Activated naive CD4-positive, alpha-beta T cell treated with Interleukin-2 at 50 U/mL for 16 hours (primary cell): Measurements from ENCODE around the gene RASSF4.
"Not testable (repeated sequence)": the region's sequence is repeated elsewhere in the genome, so short reads cannot be mapped to it uniquely, and the experiment has no call there.

ENCODE experiments used
- DNase-seq: peaks from one replicate; pipeline ENCODE4 v3.0.0-alpha.2; 2020

The RASSF4 gene

DNA sequence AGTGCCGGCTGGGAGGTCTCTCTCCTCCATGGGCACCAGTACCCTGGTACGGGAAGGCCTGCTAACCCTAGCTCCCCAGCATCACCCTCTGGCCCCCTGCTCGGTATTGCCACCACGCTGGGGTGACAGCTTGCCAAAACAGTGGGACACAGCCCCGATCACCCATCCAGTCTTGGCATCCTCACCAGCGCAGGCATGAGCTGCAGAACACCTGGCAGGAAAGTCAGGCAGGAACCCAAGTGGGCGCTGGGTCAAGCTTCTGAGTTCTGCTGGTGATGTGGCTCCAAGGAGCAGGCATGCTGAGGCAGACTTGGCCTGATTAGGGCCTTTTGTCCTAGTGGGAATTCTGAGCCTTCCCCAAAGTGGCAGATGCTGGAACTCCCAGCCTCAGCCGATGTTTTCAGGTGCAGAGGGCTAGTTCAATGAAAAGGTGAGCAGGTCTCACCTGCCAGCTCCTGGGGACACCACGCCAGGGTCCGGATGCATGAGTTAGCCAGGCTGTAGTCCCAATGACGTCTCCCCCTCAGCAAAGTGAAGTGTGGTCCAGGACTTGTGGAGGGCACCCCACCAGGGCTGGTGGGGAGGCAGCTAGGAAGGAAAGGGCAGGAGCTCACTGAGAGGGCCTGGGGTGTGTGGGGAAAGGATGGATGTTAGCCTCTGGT lies 32.6 kb downstream of the RASSF4 start:
- no peak for DNase-seq

DNA sequence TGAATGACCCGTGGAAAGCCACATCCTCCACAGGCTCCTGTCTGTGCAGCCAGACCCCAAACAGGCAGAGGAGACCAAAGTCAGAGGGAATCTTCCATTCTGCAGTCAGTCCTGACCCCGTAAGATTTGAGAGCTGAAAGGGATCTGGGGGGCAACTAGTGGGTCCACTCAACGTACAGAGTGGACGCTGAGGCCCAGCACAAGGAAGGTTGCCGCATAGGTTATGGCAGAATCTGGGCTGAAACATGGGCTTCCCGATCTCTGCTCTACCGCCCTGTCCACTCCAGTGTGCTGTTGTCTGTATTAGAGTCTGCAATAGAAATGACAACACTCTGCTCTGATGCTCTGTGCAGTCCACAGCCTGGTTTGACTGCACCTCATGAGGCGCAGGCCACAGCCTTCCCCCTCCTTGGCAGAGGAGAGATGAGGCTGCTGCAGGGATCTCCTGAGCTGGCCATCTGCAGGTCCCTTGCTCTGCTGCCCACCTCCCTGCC lies 33.2 kb downstream of the RASSF4 start:
- DNase-seq, result no peak

DNA sequence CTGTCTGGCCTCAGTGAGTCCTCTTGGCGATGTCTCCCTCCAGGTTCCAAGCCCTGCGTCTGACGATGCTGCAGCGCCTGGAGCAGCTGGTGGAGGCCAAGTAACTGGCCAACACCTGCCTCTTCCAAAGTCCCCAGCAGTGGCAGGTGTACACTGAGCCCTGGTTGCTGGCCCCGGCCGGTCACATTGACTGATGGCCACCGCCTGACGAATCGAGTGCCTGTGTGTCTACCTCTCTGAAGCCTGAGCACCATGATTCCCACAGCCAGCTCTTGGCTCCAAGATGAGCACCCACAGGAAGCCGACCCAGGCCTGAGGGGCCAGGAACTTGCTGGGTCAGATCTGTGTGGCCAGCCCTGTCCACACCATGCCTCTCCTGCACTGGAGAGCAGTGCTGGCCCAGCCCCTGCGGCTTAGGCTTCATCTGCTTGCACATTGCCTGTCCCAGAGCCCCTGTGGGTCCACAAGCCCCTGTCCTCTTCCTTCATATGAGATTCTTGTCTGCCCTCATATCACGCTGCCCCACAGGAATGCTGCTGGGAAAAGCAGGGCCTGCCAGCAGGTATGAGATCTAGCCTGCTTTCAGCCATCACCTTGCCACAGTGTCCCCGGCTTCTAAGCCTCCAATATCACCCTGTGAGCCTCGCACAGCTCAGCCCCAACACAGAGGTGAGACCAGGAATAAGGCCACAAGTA lies 33.8 kb downstream of the RASSF4 start:
- no peak for DNase-seq

DNA sequence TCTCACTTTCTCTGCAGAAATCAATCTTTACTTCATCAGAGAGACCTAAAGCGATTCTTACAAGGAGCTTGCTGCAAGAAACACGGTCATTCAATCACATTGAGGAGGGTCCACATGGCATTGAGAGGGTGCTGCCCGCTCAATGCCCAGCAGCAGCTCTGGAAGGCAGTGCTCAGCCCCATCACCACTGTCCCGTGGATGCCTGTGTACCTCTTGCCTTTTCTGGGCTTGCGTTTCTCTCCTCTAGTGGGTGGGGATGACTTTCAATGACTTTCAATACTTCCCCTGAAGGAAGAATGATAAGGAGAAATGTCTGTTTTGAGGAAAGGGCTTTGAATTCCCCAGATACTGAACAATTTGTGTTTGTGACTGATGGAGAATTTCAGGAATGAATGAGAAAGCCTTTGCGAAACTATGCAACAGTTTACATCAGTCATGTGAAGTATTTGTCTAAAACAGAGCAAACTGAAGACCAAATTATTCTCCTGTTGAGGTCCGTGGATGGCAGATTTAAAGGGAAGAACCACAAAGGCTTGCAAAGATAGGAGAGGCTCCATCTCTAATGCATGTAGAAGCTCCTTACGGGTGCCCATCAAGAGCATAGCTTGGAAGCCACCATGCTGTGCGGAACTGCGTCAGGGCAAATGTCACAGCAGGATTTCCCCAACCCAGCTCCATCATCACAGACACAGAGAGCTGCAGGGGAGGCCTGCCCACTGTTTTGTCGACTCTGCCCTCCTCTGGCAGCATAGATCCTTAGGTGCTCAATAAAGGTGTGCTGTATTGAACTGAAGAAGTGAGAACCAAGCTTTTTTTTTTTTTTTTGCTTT lies 34.5 kb downstream of the RASSF4 start:
- DNase-seq, result no peak

DNA sequence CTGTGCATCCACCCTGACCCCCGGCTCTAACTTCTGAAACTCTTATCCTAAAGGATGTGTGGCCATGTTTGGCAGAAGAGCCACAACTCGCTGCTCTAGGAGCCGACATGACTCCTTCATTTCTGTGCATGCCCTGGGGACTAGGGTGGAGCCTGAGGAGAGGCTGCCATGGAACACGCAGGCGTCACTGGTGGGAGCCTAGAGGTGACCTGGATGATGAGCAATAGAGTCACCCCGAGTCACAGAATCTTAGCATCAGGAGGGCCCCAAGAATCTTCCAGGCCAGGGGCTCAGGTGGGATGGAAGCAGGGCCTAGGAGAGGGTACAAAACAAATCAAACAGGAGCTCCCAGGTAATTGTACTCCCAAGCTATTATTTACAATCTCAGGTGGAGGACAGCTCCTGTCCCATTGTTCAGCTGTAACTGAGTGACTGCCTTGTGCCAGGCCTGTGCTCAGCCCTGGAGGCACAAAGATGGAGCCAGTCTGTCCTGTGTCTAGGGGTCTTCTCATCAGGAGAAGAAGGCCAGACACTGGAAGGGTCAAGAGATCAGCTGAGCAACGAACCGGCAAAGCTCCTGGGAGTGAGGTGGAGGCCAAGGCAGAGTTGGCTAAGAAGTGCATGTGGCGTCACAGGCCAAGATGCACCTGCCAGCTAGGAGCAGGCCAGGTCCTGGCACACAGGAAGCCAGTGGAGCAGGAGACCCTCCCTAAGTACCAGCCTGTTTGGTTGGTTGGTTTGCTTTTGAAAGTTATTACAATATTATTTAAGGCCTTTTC lies 35.3 kb downstream of the RASSF4 start:
- no peak for DNase-seq

DNA sequence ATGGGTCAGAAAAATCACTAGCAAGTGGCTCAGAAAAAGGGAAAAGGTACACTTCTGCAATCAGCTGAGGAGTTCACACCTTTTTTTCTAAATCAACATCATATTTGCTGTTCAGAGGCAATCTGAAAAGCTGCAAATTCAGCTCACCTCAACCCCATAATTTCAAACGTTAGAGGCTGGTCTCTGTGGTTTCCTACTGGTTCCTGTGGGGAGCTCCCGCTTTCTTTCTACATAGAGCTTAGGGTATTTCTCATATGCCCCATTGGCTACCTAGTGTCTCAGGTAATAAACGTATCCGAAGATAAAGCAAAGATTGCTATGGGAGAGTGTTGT lies 35.9 kb downstream of the RASSF4 start:
- no peak for DNase-seq

DNA sequence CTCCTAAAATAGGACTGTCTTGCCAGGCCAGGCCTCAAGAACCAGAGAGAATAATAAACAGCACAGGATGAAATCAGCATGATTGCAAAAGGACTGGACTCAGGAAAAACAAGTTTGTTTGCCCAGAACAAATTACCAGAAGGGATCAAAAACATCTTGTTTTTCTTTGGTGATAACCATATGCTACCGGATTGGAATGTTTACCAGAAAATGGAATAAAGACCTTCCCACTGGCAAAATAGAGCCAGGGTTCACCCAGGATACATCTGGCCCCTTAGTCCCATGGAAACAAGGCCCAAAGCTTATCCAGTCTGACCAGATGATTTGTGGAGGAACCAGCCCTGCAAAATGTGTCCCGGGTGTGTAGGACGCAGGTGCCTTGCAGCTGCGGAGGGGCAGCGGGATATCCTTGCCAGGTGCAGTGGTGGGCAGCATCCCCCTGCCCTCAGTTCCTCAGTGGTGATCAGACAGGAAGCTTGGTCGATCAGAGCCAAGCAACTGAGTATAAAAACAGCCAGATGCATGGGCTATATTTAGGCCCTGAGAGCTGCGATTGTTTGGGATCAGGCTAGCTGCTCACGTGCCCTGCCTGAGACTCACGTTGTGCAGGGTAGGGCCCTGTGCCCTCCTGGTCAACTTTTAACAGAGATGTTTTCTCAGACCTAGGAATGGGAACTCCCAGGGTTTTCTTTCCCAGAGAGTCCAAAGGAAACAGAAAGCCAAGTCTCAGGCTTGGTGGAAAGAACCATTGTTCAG lies 36.5 kb downstream of the RASSF4 start:
- no peak for DNase-seq

DNA sequence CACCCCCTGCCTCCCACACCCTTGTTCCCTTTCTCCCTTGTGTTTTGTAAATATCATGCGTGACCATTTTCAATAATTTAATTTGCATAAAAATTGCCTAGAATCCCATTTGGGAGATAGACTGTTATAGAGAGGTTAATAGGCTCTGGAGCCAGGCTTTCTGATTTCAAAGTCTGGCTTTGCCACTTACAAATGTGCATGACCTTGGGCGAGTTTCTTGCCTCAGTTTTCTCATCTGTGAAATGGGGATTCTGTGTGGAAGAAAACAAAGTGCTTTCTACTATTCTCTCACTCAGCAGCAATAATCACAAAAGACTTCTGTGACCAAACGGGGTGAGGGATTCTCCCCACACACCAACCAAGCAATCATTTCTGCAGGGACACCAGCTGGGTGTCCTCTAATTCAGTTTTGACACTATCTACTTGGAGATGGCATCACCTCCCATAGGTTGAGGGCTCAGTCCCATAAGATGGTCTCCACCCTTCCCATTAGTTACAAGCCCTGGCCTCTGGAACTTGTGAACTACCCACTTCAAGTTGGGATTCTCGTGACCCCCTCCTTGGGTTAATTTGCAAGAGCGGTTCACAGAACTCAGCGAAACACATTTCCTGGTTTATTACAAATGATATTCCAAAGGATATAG lies 37.6 kb downstream of the RASSF4 start:
- no peak for DNase-seq

DNA sequence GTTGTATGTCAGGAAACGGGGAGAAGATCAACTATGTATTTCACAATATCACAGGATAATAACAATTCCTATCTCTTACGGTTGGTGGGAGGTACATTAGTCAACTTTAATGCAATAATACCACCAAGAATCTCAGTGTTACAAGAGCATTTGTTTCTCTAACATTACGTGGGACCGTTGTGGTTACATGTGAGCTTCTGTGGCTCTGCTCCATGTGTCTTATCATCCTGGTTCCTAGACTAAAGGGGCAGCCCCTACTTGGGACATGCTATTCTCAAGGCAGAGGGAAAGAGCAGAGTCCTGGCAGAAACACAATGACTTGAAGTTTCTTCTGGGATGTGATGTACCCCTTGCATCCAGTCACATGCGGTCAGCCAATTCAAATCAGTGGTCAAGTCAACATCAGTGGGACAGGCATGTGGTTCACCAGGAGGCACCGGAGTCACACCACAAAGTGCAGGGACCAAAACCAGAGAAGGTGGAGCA lies 38.6 kb downstream of the RASSF4 start:
- no peak for DNase-seq

DNA sequence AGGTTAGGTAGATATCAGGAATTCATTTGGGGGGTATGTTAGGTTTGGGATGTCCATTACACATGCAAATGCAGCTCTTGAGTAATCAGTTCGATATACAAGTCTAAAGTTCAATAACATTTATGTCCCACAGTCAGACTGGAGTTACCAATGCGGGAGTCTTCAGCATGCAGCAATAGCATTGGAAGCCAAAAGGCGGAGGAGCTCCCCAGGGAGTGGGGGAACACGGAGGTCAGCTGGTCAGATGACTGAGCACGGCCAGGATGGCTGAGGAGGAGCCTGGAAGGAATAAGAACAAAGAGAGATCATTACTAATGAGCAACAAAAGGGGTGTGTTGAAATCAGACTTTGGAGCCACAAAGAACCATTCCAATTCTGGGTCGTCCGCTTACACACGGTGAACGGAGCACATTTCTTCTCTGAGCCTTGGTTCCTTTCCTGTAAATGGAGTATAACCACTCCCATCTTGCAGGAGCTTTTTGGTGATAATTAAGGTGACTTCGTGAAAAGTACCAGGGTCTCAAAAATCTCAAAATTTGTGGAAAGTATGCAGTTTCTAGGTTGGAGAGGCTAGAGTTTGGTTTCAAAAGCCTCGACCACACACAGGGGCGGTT lies 40.6 kb downstream of the RASSF4 start:
- no peak for DNase-seq

DNA sequence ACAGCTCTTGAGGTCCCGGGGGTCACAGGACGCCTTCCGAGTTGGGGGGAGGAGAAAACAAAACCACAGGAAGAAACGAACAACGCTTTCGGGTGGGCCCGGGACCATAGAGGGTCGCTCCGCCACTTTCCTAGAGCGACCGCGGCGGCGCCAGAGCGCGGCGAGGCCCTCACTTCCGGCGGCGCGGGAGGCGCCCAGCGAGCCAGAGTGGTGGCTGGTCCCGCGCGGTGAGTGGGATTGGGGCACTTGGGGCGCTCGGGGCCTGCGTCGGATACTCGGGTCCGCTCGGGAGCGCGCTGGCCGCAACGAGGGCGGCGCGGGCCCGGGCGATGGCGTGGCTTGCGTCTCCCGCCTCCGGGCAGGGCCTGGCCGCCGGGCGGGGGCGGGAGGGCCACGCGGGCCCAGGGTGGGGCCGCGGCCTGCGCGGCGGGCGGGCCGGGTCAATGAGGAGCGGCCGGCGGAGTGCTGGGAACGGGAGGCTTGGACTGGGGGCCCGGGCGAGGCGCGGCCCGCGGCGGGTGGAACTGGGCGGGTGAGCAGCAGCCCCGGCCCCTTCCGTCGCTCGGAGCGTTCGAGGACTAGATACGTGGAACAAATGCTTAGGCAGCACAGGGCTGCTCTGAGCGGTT lies 41.3 kb downstream of the RASSF4 start, which contains the start of gene ZNF22:
Gene ZNF22 (plus strand): TSS at position 172 of the 629 bp plus-strand sequence. CDS start 2,446 bp downstream, outside the sequence.
- DNase-seq, result peak; percentile 66

DNA sequence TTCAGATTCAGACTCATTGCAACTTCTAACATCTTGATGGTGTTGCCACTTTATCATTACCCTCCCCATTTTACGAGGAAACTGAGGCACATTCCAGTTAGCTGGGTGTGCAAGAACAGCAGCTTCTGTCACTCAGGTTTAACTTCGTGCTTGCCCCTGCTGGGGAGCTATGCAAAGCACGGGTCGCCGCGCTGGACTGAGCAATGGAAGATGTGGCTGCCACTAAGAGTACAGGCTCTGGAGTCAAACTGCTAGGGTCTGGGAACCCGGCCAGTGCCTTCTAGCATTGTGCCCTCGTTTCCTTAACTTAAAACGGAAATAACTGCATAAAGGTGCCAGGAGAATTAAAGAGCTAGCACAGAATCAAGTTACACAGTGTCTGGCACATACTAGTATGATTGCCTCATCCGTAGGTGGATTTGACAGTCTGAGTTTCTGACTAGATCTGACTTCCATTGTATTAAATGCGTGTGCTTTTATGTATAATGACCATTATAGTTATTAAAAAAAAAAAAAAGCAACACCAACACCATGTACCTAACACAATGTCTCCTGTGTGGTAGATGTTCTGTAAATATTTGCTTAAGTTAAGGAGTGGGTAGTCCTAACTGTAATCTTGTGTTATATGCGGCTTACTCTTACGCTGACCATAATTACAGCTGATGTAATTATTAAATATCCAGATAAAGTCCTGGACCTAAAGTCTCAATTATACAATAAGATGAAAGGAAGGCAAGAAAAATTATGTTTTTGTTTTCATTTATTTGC lies 42.0 kb downstream of the RASSF4 start:
- peak; percentile 63 for DNase-seq

DNA sequence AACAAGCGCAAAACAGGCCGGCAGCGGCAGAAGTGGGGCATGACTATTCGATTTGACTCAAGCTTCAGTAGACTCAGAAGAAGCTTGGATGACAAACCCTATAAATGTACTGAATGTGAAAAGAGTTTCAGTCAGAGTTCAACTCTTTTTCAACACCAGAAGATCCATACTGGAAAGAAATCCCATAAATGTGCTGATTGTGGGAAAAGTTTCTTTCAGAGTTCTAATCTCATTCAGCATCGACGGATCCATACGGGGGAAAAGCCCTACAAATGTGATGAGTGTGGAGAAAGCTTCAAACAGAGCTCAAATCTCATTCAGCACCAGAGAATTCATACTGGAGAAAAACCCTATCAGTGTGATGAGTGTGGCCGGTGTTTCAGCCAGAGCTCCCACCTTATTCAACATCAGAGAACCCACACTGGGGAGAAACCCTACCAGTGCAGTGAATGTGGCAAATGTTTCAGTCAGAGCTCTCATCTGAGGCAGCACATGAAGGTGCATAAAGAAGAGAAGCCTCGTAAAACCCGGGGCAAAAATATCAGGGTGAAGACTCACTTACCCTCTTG lies 43.9 kb downstream of the RASSF4 start:
- DNase-seq, result no peak

DNA sequence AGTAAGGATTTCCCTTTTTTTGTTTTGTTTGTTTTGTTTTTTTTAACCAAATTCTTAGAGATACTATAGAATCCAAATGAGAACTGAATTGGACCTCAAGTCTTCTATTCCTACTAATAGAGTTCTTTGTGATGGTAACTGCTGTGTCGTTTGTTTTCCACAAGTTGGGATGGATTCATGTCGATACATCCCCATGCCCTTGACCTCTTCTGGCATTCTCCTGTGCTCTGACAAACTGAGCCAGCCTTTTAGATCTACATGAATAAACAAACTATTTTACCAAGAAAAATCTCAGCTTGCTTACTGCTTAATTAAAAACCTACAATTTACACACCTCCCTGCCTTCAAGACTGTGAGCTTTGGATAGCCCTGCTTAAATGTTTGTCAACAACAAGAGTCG lies 45.1 kb downstream of the RASSF4 start:
- no peak for DNase-seq

DNA sequence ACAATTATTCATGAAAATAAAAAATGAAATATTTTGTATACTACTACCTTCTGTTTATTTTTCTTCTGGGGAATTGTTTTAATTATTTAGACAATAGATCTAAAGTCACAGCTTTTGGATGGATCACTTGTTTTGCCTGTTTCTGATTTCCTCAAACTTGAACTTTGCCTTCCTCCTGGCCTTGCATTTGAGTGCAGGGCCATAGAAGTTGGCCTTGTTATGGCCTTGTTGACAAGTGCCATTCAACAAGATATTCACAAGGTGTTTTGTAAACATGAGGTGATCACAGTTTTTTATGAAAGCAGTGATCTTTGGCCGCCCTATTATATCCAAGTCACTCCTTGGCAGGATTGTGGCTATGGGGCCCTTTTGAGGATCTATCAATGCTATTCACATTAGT lies 45.7 kb downstream of the RASSF4 start:
- DNase-seq, result no peak

DNA sequence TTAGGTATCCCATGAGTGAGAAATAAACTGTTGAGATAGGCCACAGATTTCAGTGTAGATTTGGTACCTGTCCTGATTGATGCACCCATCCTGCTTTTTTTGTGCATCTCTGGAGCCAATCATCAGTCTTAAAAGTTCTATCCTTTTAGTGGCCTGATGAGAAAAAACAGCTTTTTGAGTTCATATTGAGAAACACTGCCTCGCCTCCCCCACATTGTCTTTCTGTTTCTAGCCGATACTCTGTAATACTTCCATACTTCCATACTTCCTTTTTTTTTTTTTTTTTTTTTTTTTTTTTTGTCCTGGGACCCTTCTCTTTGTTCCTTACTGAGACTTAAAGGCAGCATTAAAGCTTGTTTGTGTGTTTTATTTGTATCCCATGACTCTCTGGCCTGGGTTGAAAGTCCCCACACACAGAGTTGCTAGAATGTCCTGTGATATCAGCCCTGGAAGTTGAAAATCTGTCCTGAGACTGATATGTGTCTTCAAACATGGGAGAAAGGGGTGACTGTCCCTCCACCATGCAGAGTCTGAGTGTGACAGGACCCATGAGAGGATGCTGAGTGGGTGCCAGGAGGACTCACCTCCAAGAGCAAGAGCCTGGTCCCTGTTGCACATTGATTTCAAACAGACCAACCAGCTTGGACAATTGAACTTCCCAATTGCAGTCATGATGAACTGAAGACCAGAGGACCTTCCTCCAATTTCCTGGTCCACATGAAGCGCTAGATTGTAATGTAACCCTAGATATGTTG lies 46.9 kb downstream of the RASSF4 start:
- no peak for DNase-seq

DNA sequence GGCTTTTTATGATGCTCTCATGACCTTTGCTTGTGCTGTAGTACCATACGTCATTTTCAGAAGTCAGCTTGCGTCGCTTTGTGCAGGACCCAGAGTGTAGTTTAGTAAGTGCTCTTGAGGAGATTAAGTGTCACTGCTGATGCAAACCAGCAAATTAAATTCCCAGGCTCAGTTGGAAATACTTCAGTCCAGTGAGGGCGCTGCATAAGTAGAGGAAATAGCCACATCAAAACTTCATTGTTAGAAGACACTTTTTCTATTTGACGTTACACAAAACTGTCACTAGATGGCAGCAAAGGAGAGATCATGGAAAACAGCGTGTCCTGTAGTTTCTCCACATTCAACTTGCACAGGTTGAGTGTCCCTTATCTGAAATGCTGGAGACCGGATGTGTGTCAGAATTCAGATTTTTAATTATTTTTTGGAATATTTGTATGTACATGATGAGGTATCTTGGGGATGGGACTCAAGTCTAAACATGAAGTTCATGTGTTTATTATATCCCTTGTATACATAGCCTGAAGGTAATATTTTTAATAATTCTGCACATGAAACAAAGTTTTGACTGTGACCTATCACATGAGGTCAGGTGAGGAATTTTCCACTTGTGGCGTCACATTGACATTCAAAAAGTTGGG lies 49.0 kb downstream of the RASSF4 start:
- DNase-seq, result no peak

DNA sequence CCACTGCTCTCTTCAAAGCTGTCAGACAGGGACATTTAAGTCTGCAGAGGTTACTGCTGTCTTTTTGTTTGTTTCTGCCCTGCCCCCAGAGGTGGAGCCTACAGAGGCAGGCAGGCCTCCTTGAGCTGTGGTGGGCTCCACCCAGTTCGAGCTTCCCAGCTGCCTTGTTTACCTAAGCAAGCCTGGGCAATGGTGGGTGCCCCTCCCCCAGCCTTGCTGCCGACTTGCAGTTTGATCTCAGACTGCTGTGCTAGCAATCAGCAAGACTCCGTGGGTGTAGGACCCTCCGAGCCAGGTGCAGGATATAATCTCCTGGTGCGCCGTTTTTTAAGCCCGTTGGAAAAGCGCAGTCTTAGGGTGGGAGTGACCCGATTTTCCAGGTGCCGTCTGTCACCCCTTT lies 55.0 kb downstream of the RASSF4 start:
- DNase-seq, result not testable (repeated sequence)
